Measurements from ENCODE around the gene VPS26B.
"Not testable (repeated sequence)": the region's sequence is repeated elsewhere in the genome, so short reads cannot be mapped to it uniquely, and the experiment has no call there.

The VPS26B gene

GRCh38 chr11:134283461-134284230 lies 59.2 kb downstream of the VPS26B start:
- DNase-seq = no peak

- not testable (repeated sequence) for DNase-seq
Measured at GRCh38 chr11:134284349-134284748, 59.9 kb downstream of the VPS26B start.

DNA sequence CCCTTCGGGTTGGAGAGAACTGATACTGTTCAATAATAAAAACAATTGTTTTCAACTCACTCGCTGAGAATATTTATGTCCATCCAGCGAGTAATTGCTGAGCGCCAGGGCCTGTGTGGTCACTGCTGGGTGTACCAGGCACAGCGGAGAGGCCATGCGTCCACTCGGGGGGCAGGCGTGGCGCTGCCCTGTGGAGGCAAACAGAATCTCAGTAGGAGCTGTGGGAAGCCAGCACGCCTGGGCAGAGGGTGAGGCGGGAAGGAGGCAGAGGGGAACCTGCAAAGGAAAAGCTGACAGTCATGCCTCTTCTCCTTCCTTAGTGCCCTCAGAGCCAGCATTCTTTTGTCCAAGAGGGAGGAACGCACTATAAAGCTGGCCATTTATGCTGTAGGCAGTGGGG lies 63.1 kb downstream of the VPS26B start:
- DNase-seq = no peak

DNA sequence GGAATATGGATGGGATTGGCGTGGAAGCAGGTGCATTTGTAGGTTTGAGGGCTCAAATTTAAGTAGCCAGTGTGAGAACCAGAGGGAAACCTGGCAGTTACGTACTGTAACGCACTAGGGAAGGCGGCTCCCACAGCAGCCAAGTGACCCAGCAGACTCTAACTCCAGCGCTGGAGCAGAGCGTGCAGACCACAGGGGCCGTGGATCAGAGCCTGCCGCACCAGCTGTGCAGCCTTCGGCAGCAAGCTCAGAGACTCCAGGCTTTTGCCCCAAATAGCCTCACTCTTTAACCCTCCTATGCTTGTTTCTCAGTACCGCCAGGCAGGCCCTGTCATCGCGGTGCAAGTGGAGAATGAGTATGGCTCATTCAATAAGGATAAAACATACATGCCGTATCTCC lies 64.0 kb downstream of the VPS26B start:
- no peak for DNase-seq

DNA sequence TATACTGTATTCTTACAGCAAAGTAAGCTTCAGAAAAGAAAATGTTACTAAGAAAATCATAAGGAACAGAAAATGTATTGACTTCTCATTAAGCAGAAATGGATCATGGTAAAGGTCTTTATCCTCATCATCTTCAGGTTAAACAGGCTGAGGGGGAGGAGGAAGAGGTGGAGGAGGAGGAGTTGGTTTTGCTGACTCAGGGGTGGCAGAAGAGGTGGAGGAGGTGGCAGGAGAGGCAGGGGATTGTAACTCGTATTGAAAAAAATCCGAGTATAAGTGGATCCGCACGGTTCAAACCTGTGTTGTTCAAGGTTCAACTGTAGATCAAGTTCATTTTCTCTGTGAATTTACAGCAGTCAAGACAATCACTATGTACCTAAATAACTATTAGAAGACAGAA lies 64.7 kb downstream of the VPS26B start:
- DNase-seq = no peak

GRCh38 chr11:134289789-134290188 lies 65.3 kb downstream of the VPS26B start:
- no peak for DNase-seq

DNA sequence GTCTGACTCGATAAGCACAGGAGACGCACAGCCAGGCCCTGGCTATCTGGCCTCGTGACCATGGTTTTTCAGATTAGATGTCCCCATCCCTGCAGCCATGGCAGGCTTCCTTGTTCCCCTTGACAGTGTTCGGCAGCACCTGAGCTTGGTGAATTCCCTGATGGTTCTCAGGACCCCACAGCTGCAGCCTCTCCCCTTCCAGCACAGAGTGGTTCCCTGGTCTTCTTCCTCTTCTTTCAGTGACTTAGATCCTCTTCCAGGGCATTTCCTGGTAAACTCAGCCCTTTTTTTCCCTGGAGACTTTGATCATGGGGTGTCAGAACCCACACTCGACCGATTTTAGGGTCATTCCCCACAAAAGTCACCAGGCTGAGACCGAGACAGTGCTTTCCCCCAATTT lies 66.2 kb downstream of the VPS26B start:
- no peak for DNase-seq

- no peak for DNase-seq
Measured at GRCh38 chr11:134291196-134291595, 66.7 kb downstream of the VPS26B start.

DNA sequence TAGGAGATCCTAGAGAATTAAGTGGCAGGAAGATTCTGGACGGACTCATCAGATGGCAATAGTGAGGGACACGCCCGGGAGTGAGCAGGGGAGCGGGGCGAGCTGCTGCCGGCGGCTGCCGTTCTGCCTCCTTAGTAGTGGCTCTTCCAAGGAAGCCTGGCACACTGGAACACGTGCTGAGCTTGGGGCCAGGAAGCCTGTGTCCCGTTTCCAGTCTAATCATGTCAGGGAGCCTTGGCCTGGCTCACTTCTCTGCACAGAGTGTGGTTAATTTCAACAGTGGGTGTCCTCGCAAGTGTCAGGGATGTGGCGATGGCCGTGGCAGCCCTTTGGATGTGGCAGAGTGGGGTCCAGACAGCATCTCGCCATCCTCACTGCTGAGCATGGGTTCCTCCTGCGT lies 68.2 kb downstream of the VPS26B start:
- no peak for DNase-seq

DNA sequence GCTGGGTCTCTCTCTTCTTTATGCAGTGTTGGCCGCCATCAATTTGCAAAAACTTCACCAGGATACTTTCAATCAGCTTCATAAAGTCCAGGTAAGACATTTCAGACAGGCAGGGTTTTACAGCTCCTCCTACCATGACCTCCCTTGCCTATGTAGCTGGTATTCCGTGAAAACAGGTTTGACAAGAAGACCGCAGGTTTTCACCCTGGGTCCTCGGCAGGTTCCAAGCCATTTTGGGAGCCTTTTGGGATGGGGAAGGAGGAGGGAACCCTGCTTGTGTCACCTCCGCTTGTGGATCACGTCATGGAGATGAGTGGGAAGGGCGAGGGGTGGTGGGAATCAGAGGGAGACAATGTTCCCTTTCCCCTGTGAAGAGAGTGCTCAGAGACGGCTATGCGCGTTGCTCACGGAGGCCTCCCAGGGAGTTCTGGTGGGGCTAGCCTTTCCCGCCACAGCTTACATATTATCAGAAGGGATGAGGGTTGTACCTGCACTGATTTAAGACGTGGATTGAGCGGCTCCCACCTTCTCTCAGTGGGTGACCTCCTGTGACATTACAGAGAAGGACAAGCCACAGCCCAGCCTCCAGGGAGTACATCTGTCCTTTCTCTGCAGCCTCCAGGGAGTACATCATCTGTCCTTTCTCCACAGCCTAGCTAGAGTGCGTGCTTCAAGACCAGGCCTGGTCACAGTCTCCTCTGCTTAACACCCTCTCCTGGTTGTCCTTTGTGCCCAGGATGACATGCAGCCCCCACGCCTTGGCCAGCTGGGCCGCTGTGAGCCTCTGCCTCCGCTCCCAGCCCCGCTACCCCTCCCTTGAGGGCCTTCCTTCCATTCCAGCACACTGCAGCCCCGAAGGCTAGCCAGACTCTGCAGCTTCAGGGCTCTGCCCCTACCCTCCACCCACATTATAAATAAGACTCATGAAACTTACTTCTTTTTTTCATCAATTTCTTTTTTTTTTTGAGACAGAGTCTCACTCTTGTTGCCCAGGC lies 68.9 kb downstream of the VPS26B start:
- no peak for DNase-seq

GRCh38 chr11:134294664-134295063 lies 70.2 kb downstream of the VPS26B start:
- no peak for DNase-seq
